Measurements from ENCODE around the gene LRTM2.

GRCh38 chr12:1880153-1880845, 59.9 kb downstream of the LRTM2 start:
- TF ChIP-seq TAF1 (IDR thresholded peaks at IDR 0.05; ENCODE audit: borderline replicate concordance, insufficient read depth, low read length) (no peak), REST (IDR thresholded peaks at IDR 0.05; ENCODE audit: insufficient read depth in 1 of 2, low read depth in 2 of 2, low read length in 2 of 2) (no peak), POLR2AphosphoS5 (IDR thresholded peaks at IDR 0.05; ENCODE audit: low read depth, low read length) (no peak)

Data from PFSK-1 (cell line).